ENCODE results near the gene ADK.

Gene ADK

DNA sequence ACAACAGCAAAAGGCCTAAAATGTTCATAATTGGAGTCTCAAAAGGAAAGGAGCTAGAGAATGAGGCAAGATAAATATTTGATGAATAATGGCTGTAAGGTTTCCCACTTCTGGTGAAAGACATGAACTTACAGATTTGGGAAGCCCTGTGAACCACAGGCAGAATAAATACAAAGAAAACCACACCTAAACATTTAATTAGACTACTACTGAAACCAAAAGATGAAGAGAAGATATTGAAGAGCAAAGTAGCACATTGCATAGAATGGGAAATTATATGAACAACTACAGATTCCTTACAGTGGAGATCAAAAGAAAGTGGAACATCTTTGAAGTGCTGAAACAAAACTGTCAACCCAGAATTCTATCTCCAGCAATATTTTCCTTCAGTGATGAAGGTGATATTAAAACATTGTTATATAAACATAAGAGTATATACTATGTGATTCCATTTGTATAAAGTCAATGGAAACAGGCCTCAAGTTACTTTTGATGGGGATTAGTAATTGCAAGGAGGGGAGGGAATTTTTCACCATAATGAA, 484.0 kb downstream of the ADK start:
- DNase-seq, result no peak

DNA sequence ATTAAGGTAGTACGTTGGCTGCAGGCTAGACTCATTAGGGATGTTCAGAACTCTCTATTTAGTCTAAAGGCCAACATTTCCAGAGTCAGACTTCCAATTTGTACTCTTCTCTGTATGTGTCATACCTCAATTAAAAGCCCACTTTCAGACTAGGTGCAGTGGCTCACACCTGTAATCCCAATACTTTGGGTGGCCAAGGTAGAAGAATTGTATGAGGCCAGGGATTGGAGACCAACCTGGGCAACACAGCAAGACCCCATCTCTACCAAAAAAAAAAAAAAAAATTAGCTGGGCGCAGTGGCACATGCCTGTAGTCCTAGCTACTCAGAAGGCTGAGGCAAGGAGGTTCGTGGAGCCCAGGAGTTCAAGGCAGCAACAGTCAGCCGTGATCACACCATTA, 484.6 kb downstream of the ADK start:
- no peak for DNase-seq

DNA sequence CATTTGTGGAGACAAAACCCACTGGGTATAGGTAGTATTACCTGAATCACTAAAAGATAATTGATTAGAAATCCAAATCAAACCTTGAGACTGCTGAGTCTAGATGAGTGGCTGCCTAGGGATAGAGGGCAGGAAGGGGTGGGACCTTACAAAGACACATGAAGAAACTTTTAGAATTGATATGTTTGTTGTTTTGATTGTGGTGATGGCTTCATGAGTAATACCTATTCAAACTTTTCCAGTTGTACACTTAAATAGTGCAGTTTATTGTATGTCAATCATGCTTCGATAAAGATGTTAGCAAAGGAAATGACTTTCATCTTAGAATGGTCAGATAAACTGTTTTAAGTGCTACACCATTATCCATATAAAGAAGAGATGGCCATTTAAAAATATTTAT, 486.7 kb downstream of the ADK start:
- DNase-seq, result no peak

DNA sequence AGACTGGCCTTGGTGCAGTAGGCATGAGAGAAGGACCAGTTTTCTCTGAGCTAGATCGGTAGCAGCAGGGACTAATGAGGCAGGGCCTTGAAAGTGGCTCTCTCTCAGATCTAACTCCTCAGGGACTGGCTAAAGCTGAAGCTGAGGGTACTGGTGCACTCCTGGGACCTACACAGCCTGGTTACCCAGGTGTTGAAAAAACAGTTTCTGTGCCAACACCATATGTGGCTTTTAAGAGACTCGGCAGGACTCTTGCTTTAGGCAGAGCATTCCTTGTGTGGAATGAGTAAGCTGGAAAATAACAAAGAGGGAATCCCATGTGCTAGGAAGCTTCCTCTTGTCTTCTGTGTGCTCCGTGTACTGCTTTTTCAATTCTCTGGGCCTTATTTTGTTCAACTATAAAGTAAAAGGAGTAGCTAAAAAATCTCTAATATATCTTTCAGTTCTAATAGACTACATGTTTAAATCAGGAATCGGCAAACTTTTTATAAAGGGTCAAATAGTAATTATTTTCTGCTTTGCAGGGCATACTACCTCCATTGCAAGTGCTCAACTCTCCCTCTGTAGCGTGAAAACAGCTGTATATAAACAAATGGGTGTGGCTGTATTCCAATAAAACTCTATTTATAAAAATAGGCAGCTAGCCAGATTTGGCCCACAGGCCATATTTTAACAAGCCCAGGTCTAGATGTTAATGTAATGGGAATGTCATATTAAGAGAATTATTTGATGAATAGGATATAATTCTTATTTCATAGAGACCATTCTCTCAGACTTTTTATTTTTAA, 489.3 kb downstream of the ADK start:
- no peak for DNase-seq

DNA sequence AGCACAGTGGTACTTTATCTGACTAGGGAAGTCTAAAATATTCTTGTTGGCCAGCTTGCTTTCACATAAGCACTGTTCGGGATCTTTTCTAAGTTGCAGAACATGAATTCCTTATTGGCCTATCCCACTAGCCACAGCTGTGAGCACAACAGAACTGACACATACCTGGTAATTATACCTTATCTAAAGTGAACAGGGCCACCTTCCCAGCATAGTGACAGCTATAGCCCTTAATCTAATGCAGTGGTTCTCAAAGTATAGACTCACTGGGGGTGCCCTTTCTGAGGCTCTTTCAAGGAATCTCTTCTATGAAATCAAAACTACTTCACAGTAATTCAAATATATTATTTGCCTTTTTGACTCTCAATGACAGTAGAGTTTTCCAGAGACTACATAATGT, 490.6 kb downstream of the ADK start:
- no peak for DNase-seq

GRCh38 chr10:74642901-74643595, 492.0 kb downstream of the ADK start:
- no peak for DNase-seq

GRCh38 chr10:74643596-74643975, 492.6 kb downstream of the ADK start:
- no peak for DNase-seq

GRCh38 chr10:74644738-74645137, 493.7 kb downstream of the ADK start:
- no peak for DNase-seq

DNA sequence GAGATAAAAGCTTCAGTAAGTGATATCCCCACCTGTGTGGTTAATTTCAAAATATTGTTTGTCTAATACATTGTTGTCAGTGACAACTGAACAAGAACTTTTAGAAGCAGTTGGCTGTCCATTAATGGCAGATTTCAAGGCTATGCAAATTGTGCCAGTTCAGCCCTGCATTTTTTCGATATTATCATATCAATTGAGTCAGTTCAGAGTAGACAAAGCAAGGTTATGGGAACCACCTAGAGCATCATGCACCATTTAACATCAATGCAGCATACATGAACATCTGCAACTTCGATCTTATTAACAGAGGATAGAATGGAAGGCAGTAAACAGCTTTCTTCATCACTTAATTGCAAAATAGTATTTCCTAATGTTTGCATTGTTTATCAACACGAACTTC, 494.7 kb downstream of the ADK start:
- no peak for DNase-seq

DNA sequence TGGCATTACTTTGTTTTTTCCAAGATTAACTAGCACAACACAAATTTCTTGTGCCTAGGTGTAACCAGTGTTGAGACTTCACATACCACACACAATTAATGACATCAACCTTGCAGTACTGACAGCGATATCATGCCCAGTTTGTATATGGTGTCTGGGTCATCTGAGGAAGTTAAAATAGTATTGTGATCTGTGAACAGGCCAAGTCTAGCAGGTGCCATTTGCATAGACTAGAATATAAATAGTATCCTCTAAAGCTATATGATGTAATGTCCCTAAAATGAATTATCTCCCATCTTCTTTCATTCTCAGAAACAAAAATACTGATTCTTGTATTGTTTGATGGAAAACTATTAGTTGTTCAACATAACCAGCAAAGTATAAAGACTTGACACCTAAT, 499.6 kb downstream of the ADK start:
- DNase-seq, result no peak

GRCh38 chr10:74651565-74651964, 500.5 kb downstream of the ADK start:
- no peak for DNase-seq

- no peak for DNase-seq
Observed at GRCh38 chr10:74652664-74653063, 501.6 kb downstream of the ADK start.

DNA sequence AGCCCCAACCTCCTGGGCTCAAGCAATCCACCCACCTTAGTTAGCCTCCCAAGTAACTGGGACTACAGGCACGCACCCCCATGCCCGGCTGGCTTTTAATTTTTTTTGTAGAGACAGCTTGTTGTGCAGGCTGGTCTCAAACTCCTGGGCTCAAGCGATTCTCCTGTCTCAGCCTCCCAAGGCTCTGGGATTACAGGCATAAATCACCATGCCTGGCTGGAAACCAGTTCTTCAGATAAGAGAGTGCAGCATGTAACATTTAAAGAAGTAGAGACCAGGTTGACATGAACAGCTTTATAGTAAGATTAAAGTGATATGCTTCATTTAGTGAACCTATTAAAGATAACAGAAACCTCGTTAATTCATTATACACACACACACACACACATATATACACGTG, 507.5 kb downstream of the ADK start:
- DNase-seq, result no peak

GRCh38 chr10:74662635-74663034, 511.6 kb downstream of the ADK start:
- DNase-seq, result no peak

GRCh38 chr10:74669210-74669609, 518.2 kb downstream of the ADK start:
- DNase-seq, result no peak

DNA sequence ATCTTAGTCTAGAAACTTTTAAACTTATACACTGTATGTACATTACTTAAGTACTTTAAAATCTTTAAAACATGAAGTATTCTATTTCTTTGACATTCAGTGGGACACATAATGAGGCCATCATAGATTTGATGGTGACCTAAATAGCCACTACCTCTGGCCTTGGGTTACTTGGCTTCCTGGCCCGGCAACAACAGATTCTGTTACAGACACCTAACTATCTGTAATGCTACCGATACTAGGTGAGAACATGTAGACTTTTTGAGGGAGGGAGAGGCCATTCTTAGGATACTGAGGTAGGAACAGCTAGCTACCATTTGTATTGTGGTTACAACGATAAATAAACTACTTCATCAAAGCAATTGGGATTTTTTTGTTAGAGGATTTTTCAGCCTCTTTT, 520.7 kb downstream of the ADK start:
- no peak for DNase-seq

DNA sequence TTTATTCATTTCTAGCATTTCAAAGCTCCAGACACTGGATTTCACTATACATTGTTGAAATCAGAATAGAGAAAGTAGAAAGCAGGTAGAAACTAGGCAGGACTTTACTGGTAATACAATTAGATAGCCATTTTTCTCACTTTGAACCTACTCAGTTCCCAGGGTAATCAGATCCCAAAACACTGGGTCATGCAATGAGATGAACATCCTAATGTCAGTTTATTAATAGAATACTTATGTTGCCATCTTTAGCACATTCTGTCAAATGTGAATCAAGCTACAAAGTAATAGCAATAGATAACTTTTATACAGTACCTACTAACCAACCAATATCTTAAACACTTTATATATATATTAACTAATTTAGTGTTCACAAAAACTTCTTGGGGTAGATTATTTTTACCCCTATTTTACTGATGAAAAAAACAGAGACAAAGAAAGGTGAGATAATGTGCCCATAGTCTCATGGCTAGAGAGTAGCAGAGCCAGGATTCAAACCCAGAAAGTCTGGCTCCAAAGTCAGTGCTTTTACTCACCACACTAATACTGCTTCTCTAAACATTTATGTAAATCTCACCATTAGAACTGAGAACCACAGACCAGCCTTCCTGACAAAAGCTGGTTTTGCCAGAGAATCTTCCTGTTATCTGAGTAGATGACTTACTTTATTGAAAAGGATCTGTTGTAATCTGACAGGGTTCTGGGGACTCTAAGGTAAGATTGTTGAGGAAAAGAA, 521.6 kb downstream of the ADK start:
- no peak for DNase-seq

DNA sequence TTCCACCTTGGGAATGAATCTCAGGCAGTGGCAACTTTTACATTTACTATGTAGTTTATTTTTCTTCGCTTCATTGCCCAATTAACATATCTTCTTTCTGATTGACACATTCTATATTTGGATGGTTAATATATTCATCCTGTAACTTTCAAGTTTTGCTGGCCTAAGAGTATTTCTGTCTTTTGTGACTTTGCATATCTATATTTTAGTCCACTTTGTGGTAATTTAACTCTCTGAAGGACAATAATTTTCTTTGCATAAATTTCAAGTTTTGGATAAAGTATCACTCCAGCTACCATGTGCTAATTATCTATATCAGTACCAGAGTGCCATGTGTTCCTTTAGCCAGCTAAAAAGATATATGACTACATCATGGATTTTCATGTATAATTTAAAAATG, 523.9 kb downstream of the ADK start:
- DNase-seq, result no peak

- DNase-seq, result no peak
Observed at GRCh38 chr10:74675484-74675883, 524.5 kb downstream of the ADK start.

- no peak for DNase-seq
Observed at GRCh38 chr10:74677951-74678350, 526.9 kb downstream of the ADK start.

DNA sequence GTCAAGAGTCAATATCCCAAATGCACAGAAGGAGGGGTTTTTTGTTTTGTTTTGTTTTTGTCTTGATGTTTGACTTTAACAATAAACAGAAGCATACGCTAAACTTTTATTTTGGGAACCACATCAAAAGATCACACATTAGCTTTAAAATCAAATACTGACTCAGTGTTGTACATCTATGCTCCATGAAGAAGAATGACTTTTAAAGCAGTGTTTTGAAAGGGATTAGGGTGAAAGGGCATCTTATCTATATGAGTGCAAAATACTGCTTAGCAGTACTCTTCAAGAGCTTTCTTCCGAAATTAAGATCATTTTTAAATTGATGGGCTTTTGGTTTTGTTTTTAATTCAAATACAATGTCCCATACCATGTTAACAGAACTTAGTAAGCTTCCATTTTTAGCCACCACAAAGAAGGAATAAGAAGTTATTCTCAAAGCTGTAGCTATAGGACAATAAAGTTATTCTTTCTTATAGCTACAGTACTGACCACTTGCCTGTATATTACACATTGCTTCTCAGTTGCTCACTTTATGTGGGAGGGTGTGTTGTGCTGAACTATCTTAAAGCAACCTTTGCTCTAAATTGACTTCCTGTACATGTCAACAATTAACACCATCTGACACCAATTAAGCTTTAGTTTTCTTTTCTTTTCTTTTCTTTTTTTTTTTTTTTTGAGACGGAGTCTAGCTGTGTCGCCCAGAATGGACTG, 531.1 kb downstream of the ADK start:
- DNase-seq, result no peak

DNA sequence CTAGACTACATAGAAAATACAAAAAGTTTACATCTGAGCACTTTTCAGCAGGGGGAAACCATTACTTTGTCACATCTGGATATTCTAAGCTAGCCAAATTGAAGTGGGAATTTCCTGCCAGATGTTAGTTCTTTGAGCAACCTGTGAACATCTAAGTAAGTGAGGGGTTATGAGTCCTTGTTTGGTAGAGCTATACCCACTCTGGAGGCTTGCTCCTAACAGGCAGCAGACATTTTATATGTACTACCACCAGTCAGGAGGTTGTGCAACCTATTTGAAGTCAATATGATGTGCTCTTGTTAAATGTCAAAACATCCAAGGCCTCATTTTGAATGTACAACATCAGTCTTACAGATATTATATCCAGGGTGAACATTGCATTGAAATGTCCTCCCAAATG, 532.0 kb downstream of the ADK start:
- DNase-seq, result no peak

Measured in NCI-H510A (cell line).